ENCODE data around the gene TRIM16.
"Not testable (repeated sequence)": the region's sequence is repeated elsewhere in the genome, so short reads cannot be mapped to it uniquely, and the experiment has no call there.

The TRIM16 gene

GRCh38 chr17:15683824-15684478, at the start of gene TRIM16:
Gene TRIM16, minus strand, starts transcription at chr17:15684311. Its CDS starts 32,702 bp downstream, at chr17:15651609.
- peak; percentile 81 for DNase-seq

DNA sequence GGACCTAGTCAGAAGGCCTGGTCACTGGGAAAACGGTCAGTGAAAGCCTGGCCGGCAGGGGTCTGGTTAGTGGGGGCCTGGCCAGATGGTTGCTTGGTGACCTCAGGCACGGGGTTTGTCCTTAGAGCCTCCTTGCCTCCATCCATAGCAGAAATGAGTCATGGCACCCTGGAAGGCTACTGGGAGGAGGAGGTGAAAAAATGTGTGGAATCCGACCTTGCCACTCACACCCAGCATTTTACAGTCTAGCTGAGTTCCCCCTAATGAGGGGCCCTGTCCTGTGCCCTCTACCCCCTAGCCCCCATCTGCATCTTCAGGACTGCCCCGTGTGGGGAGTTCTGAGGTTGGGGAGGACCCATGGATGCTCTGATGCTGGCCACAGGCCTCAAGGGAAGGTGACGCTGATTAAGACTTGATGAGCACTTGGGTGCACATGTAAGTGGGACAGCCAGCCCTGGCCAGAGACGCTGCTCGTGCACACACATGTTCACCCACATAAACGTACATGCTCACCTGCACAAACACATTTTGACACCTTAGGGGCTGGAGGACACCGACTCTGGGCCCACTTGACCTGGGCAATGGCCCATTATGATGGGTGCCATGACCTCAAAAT, 49.2 kb upstream of the TRIM16 start:
- DNase-seq = not testable (repeated sequence)

- not testable (repeated sequence) for DNase-seq
Observed at GRCh38 chr17:15731900-15732299, 47.8 kb upstream of the TRIM16 start, which contains the start of gene TBC1D26. Gene TBC1D26, plus strand, starts transcription at chr17:15732283. Its CDS starts 3,066 bp downstream, at chr17:15735349.

GRCh38 chr17:15730535-15730934, 46.4 kb upstream of the TRIM16 start:
- DNase-seq = not testable (repeated sequence)

DNA sequence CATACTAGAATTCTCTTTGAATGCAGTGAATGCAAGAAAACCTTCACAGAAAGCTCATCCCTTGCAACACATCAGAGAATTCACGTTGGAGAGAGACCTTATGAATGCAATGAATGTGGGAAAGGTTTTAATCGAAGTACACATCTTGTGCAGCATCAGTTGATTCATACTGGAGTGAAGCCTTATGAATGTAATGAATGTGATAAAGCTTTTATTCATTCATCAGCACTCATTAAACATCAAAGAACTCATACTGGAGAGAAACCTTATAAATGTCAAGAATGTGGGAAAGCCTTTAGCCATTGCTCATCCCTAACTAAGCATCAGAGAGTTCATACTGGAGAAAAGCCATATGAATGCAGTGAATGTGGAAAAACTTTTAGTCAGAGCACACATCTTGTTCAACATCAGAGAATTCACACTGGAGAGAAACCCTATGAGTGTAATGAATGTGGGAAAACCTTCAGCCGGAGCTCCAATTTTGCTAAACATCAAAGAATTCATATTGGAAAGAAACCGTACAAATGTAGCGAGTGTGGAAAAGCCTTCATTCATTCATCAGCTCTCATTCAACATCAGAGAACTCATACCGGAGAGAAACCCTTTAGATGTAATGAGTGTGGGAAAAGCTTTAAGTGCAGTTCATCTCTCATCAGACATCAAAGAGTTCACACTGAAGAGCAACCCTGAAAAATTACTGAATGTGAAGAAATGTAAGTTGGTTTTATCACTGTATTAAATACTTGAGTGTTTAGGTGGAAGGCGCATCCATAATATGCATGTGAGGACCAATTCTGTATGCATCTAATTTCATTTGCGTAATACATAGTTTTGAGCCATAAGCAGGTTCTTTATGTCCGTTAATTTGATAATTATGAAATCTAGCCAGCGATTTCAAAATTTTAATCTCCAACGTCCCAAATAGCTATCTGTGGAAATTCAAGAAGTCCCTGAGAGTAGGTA, 32.8 kb upstream of the TRIM16 start:
- DNase-seq = not testable (repeated sequence)

GRCh38 chr17:15708879-15709278, 24.8 kb upstream of the TRIM16 start:
- not testable (repeated sequence) for DNase-seq

DNA sequence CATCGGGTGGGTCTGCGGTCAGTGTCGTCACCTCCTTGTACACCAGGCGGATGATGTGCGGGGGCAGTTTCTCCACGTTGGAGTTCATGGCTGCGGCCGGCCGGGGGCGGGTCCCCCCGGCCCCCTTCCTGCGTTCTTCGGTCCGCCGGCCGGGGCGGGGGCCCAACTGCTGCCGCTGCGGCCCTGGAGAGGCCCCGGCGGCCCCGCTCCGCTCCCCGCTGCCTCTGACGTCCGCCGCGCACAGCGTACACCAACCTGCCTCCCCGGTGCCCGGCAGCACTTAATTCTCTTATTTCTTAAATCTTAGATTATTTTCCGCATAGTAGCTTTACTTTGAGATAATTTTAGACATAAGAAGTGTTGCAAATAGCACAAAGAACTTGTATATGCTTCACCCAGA, 20.7 kb upstream of the TRIM16 start:
- DNase-seq = not testable (repeated sequence)

DNA sequence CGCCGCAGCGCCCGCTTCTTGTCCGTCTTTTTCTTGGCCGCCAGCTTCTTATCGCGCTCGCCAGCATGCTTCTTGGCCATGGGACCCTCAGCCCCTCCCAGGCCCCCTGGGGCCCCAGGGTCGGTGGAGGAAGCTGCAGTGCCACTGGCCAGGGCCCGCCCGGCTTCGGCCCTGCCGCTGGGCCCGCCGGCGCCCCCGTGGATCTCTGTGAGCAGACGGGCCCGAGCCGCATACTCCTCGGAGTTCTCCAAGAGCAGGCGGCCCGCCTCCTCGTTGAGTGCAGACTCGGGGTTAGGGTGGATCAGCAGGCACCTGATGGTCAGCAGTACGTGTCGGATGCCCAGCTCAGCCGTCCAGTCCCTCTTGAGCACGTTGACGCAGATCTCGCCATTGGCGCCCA, 20.1 kb upstream of the TRIM16 start:
- DNase-seq = not testable (repeated sequence)

DNA sequence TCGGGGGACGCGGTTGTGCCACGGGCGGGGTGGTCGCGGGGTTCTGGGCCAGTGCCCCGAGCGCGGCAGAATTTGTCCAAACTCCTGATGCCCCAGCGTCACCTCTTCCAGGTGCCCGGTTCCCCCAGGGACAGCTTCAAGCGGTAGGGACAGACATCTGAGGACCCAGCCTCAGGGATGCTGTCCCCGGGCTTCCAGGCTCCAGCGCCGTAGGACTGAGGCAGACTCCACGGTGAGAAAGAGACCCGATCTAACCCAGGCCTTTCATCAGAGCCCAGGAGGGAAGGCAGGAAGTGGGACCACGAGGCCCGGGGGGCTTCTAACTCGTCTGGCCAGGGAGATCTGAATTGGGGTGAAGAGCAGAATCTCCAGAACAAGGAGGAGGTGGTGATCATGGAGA, 15.8 kb upstream of the TRIM16 start:
- DNase-seq = not testable (repeated sequence)

- peak; percentile 93 for DNase-seq
Observed at GRCh38 chr17:15699413-15699924, 15.4 kb upstream of the TRIM16 start, which contains the start of gene ZNF286A. Gene ZNF286A, plus strand, starts transcription at chr17:15699752. Its CDS starts 578 bp downstream, at chr17:15700330.

- DNase-seq = not testable (repeated sequence)
Observed at GRCh38 chr17:15698967-15699366, 14.9 kb upstream of the TRIM16 start.

- DNase-seq = not testable (repeated sequence)
Observed at GRCh38 chr17:15687494-15687893, 3.4 kb upstream of the TRIM16 start.

- not testable (repeated sequence) for DNase-seq
Observed at GRCh38 chr17:15683135-15683534, 976 bp downstream of the TRIM16 start.

DNA sequence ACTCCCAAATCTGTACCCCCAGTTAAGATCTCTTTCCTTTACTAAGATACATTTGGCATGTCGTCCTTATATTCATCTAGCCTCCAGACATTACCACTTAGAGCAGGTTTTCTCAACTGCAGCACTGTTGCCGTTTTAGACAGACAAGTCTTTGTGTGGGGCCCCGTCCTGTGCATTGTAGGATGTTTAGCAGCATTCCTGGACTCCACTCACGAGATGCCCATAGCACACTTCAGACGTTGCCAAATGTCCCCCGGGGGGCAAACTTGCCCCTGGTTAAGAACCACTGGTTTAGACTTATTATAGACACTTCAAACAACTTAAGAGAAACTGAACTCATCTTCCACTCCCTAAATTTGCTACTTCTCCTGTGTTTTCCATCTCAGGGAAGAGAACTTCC, 8.1 kb downstream of the TRIM16 start:
- DNase-seq = not testable (repeated sequence)

DNA sequence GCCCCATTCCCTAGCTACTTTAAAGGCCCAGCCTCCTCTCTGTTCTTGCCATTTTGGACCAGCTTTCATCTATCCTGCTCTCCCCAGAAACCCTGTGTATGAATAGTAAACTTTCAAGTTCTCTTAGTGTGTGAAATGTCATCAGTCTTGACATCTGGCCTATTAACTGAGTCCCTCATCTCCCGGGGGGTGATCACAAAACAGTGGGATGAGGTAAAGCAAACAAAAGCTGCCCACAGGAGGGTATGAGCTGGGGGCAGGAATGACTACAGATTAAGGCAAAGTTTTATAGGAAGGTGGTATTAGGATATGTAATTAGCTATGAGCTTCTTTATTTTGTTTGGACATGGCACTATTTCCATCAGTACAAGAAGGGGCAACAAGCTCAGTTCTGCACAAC, 9.5 kb downstream of the TRIM16 start:
- not testable (repeated sequence) for DNase-seq

DNA sequence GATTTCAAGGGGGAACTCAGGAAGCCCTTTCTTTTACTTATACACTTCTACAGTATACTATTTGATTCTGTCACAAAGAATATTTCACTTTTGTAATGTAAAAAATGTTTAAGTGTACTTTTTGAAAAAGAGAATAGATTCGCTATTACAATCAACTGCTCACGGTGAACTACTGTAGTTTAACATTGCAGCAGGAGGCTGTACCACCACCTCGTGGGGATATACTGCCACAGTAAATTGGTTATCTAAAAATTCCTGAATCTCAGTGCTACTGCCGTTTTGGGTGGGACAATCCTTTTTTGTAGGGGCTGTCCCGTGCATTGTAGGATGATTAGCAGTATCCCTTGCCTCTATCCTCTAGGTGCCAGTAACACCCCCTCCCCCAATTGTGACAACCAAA, 14.6 kb downstream of the TRIM16 start:
- DNase-seq = not testable (repeated sequence)

DNA sequence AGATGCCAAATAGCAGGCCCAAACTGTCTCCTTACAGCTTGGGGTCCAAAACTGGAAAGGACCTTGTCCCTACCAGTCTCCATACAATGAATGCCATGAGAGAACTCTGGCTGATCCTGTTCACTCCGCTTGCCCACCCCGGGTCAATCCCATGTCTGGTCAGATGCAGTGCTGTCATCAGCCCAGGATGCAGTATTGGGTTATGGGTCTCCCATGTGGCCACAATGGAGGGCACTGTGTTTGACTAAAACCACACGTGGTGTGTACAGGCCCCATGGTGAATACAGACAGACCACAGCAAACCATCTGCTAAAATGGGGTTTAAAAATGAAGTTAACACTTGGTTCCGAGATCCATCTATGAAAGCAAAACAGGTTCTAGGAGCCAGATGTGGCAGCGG, 20.4 kb downstream of the TRIM16 start:
- DNase-seq = no peak

DNA sequence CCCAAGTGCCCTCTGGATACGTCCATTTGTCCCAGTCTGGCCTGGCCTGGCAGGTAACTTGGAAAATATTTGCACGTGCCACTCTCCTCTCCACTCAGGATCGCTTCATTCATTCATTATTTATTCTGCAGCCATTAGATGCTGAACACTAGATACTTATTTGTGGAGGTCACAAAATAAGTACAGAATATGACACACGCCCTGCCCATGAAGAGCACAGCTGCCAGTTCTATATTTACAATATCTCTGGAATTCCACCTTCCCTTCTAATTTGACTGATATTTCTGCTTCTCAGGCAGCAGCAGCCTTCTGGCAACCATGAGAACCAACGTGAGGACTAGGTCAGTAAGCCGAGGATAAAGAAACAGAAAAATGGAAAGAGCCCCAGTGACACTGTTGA, 20.9 kb downstream of the TRIM16 start:
- DNase-seq = no peak

DNA sequence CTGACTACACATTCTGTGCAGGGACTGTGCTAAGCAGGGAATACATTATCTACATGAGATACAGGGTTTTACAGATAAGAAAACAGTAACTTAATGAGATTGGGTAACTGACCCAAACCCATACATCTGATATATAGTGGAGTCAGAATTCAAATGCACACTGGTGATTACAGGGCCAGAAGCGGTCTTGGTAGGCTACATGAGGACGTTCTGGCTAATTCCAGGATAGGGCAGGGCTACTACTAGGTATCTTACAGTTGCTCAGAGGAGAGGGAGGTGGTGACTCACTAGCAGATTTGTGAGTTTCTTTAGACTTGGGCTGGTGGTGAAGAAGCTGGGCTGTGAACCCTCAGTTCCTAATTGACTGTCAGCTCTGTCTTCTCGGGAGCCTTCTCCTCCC, 21.4 kb downstream of the TRIM16 start:
- no peak for DNase-seq

DNA sequence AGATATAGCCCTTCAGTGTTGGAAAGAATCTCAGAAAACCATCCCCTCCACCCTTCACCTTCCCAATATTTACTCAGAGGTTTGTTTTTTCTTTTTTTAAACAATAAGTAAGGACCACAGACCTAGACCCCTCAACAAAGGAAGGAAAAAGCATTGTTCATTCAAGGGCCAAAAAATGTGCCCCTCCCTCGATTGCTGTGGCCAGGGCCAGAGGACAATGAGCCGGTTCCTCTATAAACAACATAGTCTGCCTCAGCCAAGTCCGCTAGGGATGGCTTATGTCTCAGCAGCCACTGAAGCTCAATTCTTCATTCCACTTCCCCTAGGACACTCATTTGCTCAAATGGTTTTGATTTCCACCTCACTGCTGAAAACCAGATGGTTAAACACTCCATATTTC, 24.0 kb downstream of the TRIM16 start:
- no peak for DNase-seq

DNA sequence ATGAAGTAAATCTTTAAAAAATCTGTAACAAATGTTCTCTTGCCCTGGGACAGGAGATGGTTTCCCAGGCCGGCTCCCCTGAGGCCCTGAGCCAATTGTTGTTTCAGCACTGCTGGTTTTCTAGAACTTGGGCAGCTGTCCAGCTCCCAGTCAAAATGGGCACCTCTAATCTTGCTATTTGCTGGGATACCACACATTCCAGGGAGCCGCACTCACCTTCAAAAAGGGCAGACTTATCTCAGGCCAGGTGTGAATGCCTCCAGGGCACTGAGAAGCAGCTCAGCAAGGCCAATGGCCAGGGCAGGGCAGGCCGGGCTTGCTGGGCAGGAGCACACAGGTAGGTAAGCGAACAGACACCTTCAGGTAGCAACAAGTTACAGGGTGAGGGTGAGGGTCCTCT, 24.4 kb downstream of the TRIM16 start:
- no peak for DNase-seq

DNA sequence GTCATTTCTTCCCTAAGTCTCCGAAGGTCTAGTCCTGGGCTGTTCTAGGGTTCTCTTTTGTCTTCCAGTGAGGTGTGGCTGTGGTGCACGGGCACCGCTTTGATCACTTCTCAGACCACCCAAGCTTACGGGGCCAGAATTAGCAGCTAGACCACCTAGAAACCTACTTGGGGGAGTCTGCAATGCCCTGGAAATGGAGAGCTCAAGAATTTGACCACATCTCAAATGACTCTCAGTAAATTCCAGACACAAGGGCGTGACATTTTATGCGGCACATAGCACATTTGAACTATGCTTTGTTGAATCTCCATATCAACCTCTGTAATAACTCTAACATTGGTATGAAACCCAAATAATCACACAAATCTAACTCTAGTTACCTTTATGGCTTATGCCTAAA, 24.9 kb downstream of the TRIM16 start:
- DNase-seq = no peak

- no peak for DNase-seq
Observed at GRCh38 chr17:15658296-15658695, 25.8 kb downstream of the TRIM16 start.

Data from stimulated activated CD4-positive, alpha-beta T cell treated with anti-CD3 and anti-CD28 coated beads, Interleukin-4, amount 100 ng/mL, for 1 hour (primary cell).